NCI-H1105 treated with DMSO at 0.1 percent for 48 hours (cell line): ENCODE measurements around the gene LPP.

Experiments
- DNase-seq: peaks from one replicate; lab custom pipeline; 2025; lab: John Stamatoyannopoulos, UW

LPP gene

GRCh38 chr3:188557235-188557634 lies 403.3 kb downstream of the LPP start:
- DNase-seq = no peak

- DNase-seq = no peak
These were observed 404.6 kb downstream of the LPP start for GRCh38 chr3:188558343-188559071.

- no peak for DNase-seq
These were observed 405.1 kb downstream of the LPP start for GRCh38 chr3:188559072-188559429.

- peak; percentile 23 for DNase-seq
These were observed 405.9 kb downstream of the LPP start for GRCh38 chr3:188559856-188560255.

- DNase-seq = no peak
These were observed 408.2 kb downstream of the LPP start for GRCh38 chr3:188562144-188562543.

GRCh38 chr3:188567478-188568195 lies 413.7 kb downstream of the LPP start:
- DNase-seq = no peak

- DNase-seq = no peak
These were observed 414.8 kb downstream of the LPP start for GRCh38 chr3:188568736-188569135.

- no peak for DNase-seq
These were observed 417.7 kb downstream of the LPP start for GRCh38 chr3:188571531-188572095.

- no peak for DNase-seq
These were observed 419.5 kb downstream of the LPP start for GRCh38 chr3:188573291-188573940.

- no peak for DNase-seq
These were observed 420.0 kb downstream of the LPP start for GRCh38 chr3:188573956-188574355.

GRCh38 chr3:188574885-188575284 lies 420.9 kb downstream of the LPP start:
- no peak for DNase-seq

- no peak for DNase-seq
These were observed 421.5 kb downstream of the LPP start for GRCh38 chr3:188575501-188575900.

GRCh38 chr3:188577539-188577938 lies 423.6 kb downstream of the LPP start:
- no peak for DNase-seq

GRCh38 chr3:188578576-188579363 lies 424.8 kb downstream of the LPP start:
- no peak for DNase-seq

- DNase-seq = no peak
These were observed 426.3 kb downstream of the LPP start for GRCh38 chr3:188580223-188580622.

GRCh38 chr3:188580659-188581058 lies 426.7 kb downstream of the LPP start:
- no peak for DNase-seq

GRCh38 chr3:188581365-188581764 lies 427.4 kb downstream of the LPP start:
- no peak for DNase-seq

- DNase-seq = no peak
These were observed 427.8 kb downstream of the LPP start for GRCh38 chr3:188581792-188582191.

- no peak for DNase-seq
These were observed 429.6 kb downstream of the LPP start for GRCh38 chr3:188583341-188584161.

GRCh38 chr3:188584162-188584529 lies 430.2 kb downstream of the LPP start:
- no peak for DNase-seq
